ENCODE measurements around the gene TRPM3. TPM values are rescaled to one million over a fixed set of nuclear protein-coding genes. Genes with fewer than 3 reads are reported as not detected.

TRPM3 gene
- total RNA-seq, 1 experiment from 2014 or later: not detected

GRCh38 chr9:70986984-70987383 lies 134.4 kb downstream of the TRPM3 start:
- Histone ChIP-seq H3K4me3 (ENCODE audit: low read length) (no peak overlapping the region), H3K9me3 (ENCODE audit: low read length) (no peaks in the 10 kb centered on the region), H4K20me1 (ENCODE audit: low read length) (no peaks in the 10 kb centered on the region), H3K27me3 (ENCODE audit: low read length) (no peaks in the 10 kb centered on the region), H3K4me2 (ENCODE audit: low read length) (no peak overlapping the region), H3K4me1 (ENCODE audit: insufficient read depth, low read length) (no peaks in the 10 kb centered on the region), H3K79me2 (ENCODE audit: low read length) (no peaks in the 10 kb centered on the region), H3F3A (ENCODE audit: low read length, unreplicated experiment) (no peaks in the 10 kb centered on the region), H3K27ac (ENCODE audit: low read length) (no peak overlapping the region), H3K9ac (ENCODE audit: low read length) (no peak overlapping the region), H3K9me2 (replicated peaks; ENCODE audit: low read length) (no peaks in the 10 kb centered on the region), H3K36me3 (ENCODE audit: low read depth, low read length) (no peaks in the 10 kb centered on the region), H2AFZ (ENCODE audit: low read length) (no peak overlapping the region)
- TF ChIP-seq CTCF (conservative IDR thresholded peaks at IDR 0.05; ENCODE audit: low read depth, low read length) (no peak), EZH2 (IDR thresholded peaks at IDR 0.05; ENCODE audit: low read length, unreplicated experiment) (no peak), EZH2phosphoT487 (IDR thresholded peaks at IDR 0.05; ENCODE audit: borderline replicate concordance, low read length) (no peak)
- no TSS peak for BruUV-seq (replicated peaks)
- CTCF ChIA-PET: no interaction called here
- intact Hi-C loops (cut with micrococcal nuclease): no loop called here
- DNase-seq: no peak
- POLR2A ChIA-PET (ENCODE audit: unreplicated experiment): no interaction called here
- ATAC-seq: no peak

- no peaks in the 10 kb centered on the region for H3F3A ChIP-seq (ENCODE audit: low read length, unreplicated experiment)
- ATAC-seq (no peak), DNase-seq (no peak)
- no peaks in the 10 kb centered on the region for H3K9me2 ChIP-seq (replicated peaks; ENCODE audit: low read length)
- no peaks in the 10 kb centered on the region for H3K27me3 ChIP-seq (ENCODE audit: low read length)
- intact Hi-C loops (cut with micrococcal nuclease): no loop called here
- no TSS peak for BruUV-seq (replicated peaks)
- no peaks in the 10 kb centered on the region for H4K20me1 ChIP-seq (ENCODE audit: low read length)
- no peak overlapping the region for H2AFZ ChIP-seq (ENCODE audit: low read length)
- H3K79me2 ChIP-seq (ENCODE audit: low read length): no peaks in the 10 kb centered on the region
- H3K4me1 ChIP-seq (ENCODE audit: insufficient read depth, low read length): no peaks in the 10 kb centered on the region
- CTCF ChIA-PET: no interaction called here
- H3K27ac ChIP-seq (ENCODE audit: low read length): no peak overlapping the region
- no peak overlapping the region for H3K9ac ChIP-seq (ENCODE audit: low read length)
- TF ChIP-seq EZH2 (IDR thresholded peaks at IDR 0.05; ENCODE audit: low read length, unreplicated experiment) (no peak), EZH2phosphoT487 (IDR thresholded peaks at IDR 0.05; ENCODE audit: borderline replicate concordance, low read length) (no peak), CTCF (conservative IDR thresholded peaks at IDR 0.05; ENCODE audit: low read depth, low read length) (no peak)
- no peak overlapping the region for H3K4me3 ChIP-seq (ENCODE audit: low read length)
- H3K9me3 ChIP-seq (ENCODE audit: low read length): no peaks in the 10 kb centered on the region
- no peaks in the 10 kb centered on the region for H3K36me3 ChIP-seq (ENCODE audit: low read depth, low read length)
- no peak overlapping the region for H3K4me2 ChIP-seq (ENCODE audit: low read length)
- POLR2A ChIA-PET (ENCODE audit: unreplicated experiment): no interaction called here
Measured at GRCh38 chr9:70983723-70984295, 137.6 kb downstream of the TRPM3 start.

- Histone ChIP-seq H3K79me2 (ENCODE audit: low read length) (no peaks in the 10 kb centered on the region), H3K9me2 (replicated peaks; ENCODE audit: low read length) (no peaks in the 10 kb centered on the region), H3K27ac (ENCODE audit: low read length) (no peak overlapping the region), H2AFZ (ENCODE audit: low read length) (no peak overlapping the region), H3K9me3 (ENCODE audit: low read length) (no peaks in the 10 kb centered on the region), H3K27me3 (ENCODE audit: low read length) (no peaks in the 10 kb centered on the region), H3F3A (ENCODE audit: low read length, unreplicated experiment) (no peaks in the 10 kb centered on the region), H3K4me3 (ENCODE audit: low read length) (no peak overlapping the region), H3K36me3 (ENCODE audit: low read depth, low read length) (no peaks in the 10 kb centered on the region), H3K4me2 (ENCODE audit: low read length) (no peak overlapping the region), H3K9ac (ENCODE audit: low read length) (no peak overlapping the region), H3K4me1 (ENCODE audit: insufficient read depth, low read length) (no peaks in the 10 kb centered on the region), H4K20me1 (ENCODE audit: low read length) (no peaks in the 10 kb centered on the region)
- CTCF ChIA-PET: no interaction called here
- TF ChIP-seq EZH2phosphoT487 (IDR thresholded peaks at IDR 0.05; ENCODE audit: borderline replicate concordance, low read length) (no peak), CTCF (conservative IDR thresholded peaks at IDR 0.05; ENCODE audit: low read depth, low read length) (no peak), EZH2 (IDR thresholded peaks at IDR 0.05; ENCODE audit: low read length, unreplicated experiment) (no peak)
- intact Hi-C loops (cut with micrococcal nuclease): no loop called here
- ATAC-seq (no peak), DNase-seq (no peak)
- POLR2A ChIA-PET (ENCODE audit: unreplicated experiment): no interaction called here
- no TSS peak for BruUV-seq (replicated peaks)
Measured at GRCh38 chr9:70981312-70981711, 140.1 kb downstream of the TRPM3 start.

Measured in PC-3 (cell line).